HG03571 (cell line): ENCODE results near the gene RARA.
"Not testable (repeated sequence)": the region's sequence is repeated elsewhere in the genome, so short reads cannot be mapped to it uniquely, and the experiment has no call there.

Experiments used
- ATAC-seq: cut with Tn5 transposase; IDR thresholded peaks from one replicate; pipeline ENCODE4 v1.9.1; 2021; ENCODE audit not compliant: unreplicated experiment

The RARA gene

DNA sequence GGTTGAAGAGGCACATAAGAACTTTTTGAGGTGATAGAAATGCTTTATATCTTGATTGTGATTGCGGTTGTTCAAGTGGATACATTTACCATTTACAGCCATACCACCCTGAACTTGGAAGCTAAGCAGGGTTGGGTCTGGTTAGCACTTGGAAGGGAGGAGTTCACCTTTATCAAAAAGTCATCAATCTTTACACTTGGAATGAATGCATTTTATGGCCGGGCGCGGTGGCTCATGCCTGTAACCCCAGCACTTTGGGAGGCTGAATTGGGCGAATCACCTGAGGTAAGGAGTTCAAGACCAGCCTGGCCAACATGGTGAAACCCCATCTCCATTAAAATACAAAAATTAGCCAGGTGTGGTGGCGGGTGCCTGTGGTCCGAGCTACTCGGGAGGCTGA is 65.0 kb downstream of the RARA start:
- ATAC-seq, result no peak

DNA sequence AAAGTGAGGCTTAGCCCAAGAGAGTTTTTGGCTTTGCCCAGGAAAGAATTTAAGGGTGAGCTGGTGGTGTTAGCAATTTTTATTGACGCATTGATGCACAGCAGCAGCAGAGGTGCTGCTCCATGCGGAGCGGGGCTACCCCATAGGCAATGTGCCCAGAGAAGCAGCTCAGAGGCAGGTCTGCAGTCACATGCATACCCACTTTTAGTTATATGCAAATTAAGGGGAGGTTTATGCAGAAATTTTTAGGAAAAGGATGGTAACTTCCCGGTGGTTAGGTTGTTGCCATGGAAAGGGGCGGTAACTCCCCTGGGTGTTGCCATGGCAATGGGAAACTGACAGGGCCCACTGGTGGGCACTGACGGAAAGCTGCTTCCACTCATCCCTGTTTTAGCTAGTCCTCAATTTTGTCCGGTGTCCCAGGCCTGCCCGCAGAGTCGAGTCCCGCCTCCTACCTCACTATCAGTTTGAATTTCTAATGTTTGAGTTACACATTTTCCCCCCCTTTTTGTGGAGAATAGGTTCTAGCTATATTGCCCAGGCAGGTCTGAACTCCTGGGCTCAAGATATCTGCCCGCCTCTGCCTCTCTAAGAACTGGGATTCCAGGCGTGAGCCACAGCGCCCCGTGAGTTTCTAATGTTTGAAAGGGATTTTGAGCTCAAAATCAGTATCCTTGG is 66.0 kb downstream of the RARA start:
- no peak for ATAC-seq

DNA sequence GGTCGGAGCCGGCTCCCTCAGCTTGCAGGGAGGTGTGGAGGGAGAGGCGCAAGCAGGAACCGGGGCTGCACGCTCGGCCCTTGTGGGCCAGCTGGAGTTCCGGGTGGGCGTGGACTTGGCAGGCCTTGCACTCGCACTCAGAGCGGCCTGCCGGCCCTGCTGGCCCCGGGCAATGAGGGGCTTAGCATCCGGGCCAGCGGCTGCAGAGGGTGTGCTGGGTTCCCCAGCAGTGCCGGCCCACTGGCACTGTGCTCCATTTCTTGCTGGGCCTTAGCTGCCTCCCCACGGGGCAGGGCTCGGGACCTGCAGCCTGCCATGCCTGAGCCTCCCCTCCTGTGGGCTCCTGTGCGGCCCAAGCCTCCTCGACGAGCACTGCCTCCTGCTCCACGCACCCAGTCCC is 66.8 kb downstream of the RARA start:
- not testable (repeated sequence) for ATAC-seq

DNA sequence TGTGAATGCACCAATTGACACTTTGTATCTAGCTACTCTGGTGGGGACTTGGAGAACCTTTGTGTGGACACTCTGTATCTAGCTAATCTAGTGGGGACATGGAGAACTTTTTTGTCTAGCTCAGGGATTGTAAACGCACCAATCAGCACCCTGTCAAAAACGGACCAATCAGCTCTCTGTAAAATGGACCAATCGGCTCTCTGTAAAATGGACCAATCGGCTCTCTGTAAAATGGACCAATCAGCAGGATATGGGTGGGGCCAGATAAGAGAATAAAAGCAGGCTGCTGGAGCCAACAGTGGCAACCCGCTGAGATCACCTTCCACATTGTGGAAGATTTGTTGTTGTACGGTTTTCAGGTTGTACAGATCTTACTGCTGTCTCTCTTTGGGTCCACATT is 67.6 kb downstream of the RARA start:
- not testable (repeated sequence) for ATAC-seq

DNA sequence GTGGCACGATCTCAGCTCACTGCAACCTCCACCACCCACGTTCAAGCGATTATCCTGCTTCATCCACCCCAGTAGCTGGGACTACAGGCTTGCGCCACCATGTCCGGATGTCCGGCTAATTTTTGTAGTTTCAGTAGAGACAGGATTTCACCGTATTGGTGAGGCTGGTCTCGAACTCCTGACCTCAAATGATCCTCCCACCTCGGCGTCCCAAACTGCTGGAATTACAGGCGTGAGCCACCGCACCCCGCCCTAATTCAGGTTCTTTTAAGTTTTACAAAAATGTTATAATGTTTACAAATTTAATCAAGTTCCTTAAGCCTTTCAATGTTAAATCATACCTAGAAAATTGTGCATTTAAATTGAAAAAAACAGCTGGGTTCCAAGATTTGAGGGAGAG is 68.9 kb downstream of the RARA start:
- no peak for ATAC-seq

DNA sequence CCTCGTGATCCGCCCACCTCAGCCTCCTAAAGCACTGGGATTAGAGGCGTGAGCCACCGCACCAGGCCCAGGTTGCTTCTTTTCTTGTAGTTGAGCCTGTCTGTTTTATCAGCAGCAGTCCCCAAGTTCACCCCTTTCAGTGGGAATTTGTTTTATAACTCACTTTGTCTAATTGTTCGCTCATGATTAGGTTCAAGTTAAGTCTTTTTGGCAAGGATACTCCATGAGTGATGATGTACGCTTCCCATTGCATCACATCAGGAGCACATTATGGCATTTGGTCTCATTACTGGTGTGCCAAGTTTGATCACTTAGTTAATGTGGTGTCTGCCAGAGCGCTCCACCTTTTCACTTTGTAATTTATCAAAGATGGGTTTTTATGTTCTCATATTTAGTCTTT is 70.0 kb downstream of the RARA start:
- ATAC-seq, result no peak

DNA sequence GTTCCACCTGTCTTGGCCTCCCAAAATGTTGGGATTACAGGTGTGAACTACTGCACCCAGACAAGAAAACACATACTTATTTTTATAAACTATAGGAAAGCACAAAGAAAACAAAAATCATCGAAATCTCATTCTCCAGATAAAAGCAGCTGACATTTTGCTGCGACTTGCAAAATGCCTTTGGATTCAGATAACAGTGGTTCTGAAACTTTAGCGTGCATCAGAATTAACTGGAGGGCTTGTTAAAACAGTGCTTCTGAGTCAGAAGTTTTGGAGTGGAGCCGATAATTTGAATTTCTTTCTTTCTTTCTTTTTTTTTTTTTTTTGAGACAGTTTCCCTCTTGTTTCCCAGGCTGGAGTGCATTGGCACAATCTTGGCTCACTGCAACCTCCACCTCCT is 73.3 kb downstream of the RARA start:
- no peak for ATAC-seq

DNA sequence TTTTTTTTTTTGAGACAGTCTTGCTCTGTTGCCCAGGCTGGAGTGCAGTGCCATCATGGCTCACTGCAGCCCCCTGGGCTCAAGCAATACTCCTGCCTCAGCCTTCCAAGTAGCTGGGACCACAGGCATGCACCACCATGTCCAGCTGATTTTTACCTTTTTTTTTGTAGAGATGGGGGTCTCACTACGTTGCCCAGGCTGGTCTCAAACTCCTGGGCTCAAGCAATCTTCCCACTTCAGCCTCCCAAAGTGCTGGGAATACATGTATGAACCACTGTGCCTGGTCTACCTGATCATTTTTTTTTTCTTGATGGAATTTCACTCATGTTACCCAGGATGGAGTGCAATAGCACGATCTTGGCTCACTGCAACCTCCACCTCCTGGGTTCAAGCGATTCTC is 77.6 kb downstream of the RARA start:
- ATAC-seq, result not testable (repeated sequence)

DNA sequence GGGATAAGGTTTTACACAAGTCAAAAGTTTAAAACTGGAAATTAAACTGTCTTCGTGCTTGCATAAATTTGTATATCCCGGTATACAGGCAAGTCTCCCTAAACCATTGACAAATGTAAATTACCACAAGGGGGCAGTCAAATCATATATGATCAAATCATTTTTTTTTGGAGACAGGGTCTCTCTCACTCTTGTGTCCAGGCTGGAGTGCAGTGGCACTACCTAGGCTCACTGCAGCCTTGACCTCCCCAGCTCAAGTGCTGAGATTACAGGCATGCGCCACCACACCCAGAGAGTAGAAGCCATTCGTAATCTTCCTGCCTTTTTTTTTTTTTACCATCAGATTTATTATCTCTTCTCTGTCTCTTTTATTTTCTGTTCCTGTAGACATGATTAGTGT is 90.2 kb downstream of the RARA start:
- ATAC-seq, result no peak

DNA sequence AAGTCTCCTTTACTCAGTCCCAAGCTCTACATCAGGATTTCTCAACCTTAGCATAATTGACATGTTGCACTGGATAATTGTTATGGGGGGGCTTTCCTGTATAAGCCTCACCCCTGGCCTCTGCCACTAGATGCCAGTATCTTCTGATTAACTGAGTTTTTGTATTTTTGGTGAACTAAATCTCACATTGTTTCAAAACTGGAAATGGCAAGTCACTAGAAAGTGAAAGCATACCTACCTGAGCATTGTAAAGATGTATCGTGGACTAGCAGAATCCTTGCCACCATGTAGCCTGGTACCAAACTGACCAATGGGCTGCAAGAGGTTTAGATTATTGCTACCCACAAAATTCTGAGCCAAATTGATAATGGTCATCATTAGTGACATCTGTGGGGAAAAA is 93.7 kb downstream of the RARA start:
- ATAC-seq, result no peak

DNA sequence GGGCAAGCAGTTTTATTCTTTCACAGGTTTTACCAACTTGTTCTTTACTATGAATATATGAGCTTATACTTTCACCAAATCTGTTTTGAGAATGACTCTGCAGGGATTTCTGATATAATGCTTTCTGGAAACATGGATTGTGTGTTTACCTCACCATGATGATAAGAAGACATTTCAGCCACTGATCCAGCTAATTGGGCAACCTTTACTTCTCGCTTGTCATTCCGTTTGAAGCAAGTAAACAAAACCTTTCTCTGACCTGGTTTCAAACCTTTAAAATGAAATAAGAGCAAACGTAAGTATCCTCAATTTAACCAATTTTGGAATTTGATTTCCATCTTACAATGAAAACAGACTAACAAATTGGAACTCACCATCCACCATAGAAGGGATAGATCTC is 95.0 kb downstream of the RARA start:
- no peak for ATAC-seq
